Right atrium auricular region (tissue), 2 donors: ENCODE data around the gene CEP164. TPM values are rescaled to one million over a fixed set of nuclear protein-coding genes. Genes with fewer than 3 reads are reported as not detected.
"Not testable (repeated sequence)": the region's sequence is repeated elsewhere in the genome, so short reads cannot be mapped to it uniquely, and the experiment has no call there.

Experiments
- DNase-seq: peaks from one replicate; pipeline ENCODE4 v3.0.0-alpha.2; 2019; ENCODE audit warnings: low spot score
- H3K27ac ChIP-seq, 2 donors: fragments of 200-600 bp; sonication (generic); 1 replicate in 1 of 2; 2 replicates in 1 of 2; pipeline ENCODE4 v1.5.1; 2016 to 2019
- H3K27me3 ChIP-seq, 2 donors: fragments of 200-600 bp; sonication (generic); one replicate each; pipeline versions ENCODE4 v1.5.1 to v1.6.0; 2017 to 2019
- H3K36me3 ChIP-seq: fragments of 200-600 bp; sonication (generic); one replicate; pipeline ENCODE4 v1.5.1; 2016
- H3K4me1 ChIP-seq, 2 donors: fragments of 200-600 bp; sonication (generic); one replicate each; pipeline versions ENCODE4 v1.5.1 to v1.6.0; 2017 to 2019
- H3K4me3 ChIP-seq, 2 donors: fragments of 200-600 bp; sonication (generic); 1 replicate in 1 of 2; 2 replicates in 1 of 2; pipeline ENCODE4 v1.5.1; 2017 to 2019; ENCODE audit warnings: mild to moderate bottlenecking in 1 of 2, moderate library complexity in 1 of 2
- H3K9me3 ChIP-seq, 2 donors: fragments of 200-600 bp; sonication (generic); one replicate each; pipeline ENCODE4 v1.5.1; 2019
- total RNA-seq, 2 donors: library from RNA; depleted of rRNA; stranded (reverse); fragments of >200 nt; gene quantifications; one replicate each; pipeline ENCODE4 v1.1.0, GENCODE V29; 2016
- TF ChIP-seq, protein P1 (sequence below), 2 donors: fragments of 200-600 bp; sonication (generic); IDR thresholded peaks; one replicate each; pipeline ENCODE4 v1.5.1; 2019; ENCODE audit warnings: antibody characterized with exemption in 2 of 2

The CEP164 gene
- total RNA-seq, 2 donors from 2014 or later = 3.3 to 7.6 TPM

DNA sequence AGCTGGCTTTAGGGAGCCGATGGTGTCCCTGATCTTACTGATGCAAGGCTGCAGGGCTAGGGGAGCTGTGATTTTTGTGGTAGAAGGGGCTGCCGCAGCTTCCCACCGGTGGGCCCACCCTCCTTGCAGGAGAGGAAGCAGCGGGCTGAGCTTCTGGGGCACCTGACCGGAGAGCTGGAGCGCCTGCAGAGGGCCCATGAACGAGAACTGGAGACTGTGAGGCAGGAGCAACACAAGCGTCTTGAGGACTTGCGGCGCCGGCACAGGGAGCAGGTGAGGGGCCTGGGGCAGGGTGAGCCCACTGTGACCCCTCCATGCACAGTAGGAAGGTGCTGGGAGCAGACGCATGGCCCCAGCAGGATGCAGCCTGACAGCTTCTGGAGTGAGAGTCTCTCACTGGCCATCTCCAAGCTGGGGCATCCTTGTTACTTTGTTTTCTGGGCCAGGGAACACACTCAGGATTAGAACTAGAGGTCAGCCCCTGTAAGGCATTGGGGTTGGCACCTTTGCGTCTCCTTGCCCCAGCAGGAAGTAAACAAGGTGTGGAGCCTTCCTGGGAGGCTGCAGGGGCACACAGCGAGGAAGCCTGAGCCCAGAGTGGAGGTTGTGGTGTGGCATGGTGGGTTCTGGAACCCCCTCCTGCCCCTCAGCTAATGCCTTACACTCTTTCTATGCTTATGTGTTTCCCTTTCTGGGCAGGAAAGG is 66.7 kb downstream of the CEP164 start:
- Histone ChIP-seq H3K9me3 (peaks cover 0 to 7% of the 10 kb centered on the region in 2 donors), H3K4me3 (no peak overlapping the region), H3K36me3 (peaks cover 75% of the 10 kb centered on the region), H3K27ac (no peak overlapping the region), H3K27me3 (no peaks in the 10 kb centered on the region), H3K4me1 (no peaks in the 10 kb centered on the region)
- no peak for DNase-seq
- TF ChIP-seq, protein P1, sequence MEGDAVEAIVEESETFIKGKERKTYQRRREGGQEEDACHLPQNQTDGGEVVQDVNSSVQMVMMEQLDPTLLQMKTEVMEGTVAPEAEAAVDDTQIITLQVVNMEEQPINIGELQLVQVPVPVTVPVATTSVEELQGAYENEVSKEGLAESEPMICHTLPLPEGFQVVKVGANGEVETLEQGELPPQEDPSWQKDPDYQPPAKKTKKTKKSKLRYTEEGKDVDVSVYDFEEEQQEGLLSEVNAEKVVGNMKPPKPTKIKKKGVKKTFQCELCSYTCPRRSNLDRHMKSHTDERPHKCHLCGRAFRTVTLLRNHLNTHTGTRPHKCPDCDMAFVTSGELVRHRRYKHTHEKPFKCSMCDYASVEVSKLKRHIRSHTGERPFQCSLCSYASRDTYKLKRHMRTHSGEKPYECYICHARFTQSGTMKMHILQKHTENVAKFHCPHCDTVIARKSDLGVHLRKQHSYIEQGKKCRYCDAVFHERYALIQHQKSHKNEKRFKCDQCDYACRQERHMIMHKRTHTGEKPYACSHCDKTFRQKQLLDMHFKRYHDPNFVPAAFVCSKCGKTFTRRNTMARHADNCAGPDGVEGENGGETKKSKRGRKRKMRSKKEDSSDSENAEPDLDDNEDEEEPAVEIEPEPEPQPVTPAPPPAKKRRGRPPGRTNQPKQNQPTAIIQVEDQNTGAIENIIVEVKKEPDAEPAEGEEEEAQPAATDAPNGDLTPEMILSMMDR (IDR thresholded peaks at IDR 0.05) = no peak

DNA sequence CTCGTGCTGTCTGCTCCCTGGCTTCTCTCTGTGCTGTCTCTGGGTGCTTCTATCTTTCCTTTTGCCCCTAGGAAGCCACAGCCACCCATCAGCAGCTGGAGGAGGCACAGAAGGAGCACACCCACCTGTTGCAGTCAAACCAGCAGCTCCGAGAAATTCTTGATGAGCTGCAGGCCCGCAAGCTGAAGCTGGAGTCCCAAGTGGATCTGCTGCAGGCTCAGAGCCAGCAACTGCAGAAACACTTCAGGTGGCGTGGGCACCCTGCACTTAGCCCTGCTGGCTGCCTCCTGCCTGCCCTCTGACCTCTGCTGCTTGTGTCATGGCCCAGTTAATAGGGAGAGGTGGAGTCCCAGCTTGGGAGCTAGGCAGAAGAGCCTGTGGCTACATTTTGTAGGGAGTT is 67.8 kb downstream of the CEP164 start:
- Histone ChIP-seq H3K27me3 (no peaks in the 10 kb centered on the region), H3K9me3 (peaks cover 0 to 7% of the 10 kb centered on the region in 2 donors), H3K4me3 (no peak overlapping the region), H3K4me1 (no peaks in the 10 kb centered on the region), H3K36me3 (peaks cover 72% of the 10 kb centered on the region), H3K27ac (no peak overlapping the region)
- TF ChIP-seq, protein P1 (IDR thresholded peaks at IDR 0.05) = no peak
- DNase-seq = no peak

DNA sequence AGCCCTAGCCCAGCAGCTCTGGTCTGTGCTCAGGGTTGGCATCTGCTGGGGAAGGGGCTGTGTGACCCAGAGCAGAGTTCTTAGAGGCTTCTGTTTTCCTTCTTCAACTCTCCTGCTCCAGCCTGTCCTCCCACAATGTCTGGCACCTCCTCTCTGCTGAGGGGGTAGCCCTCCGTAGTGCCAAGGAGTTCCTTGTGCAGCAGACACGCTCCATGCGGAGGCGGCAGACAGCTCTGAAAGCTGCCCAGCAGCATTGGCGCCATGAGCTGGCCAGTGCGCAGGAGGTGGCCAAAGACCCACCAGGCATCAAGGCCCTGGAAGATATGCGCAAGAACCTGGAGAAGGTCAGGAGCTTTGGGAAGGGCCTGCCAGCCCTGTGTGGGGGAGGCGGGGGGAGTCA is 69.3 kb downstream of the CEP164 start:
- Histone ChIP-seq H3K4me1 (no peaks in the 10 kb centered on the region), H3K4me3 (no peak overlapping the region), H3K27ac (no peak overlapping the region), H3K36me3 (peaks cover 59% of the 10 kb centered on the region), H3K27me3 (no peaks in the 10 kb centered on the region), H3K9me3 (peaks cover 0 to 7% of the 10 kb centered on the region in 2 donors)
- DNase-seq = no peak
- TF ChIP-seq, protein P1 (IDR thresholded peaks at IDR 0.05) = no peak

DNA sequence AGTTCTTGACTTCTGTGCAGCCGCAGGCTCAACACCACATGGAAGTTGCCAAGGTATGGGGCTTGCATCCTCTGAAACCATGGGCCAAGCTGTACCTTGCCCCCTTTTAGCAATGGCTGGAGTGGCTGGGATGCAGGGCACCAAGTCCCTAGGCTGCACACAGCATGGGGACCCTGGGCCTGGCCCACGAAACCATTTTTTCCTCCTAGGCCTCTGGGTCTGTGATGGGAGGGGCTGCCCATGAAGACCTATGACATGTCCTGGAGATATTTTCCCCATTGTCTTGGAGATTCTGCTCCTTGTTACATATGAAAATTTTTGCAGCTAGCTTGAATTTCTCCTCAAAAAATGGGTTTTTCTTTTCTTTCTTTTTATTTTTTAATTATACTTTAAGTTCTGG is 71.0 kb downstream of the CEP164 start:
- H3K27ac ChIP-seq, H3K4me1 ChIP-seq, DNase-seq, H3K9me3 ChIP-seq, H3K27me3 ChIP-seq, H3K4me3 ChIP-seq: not testable (repeated sequence)
- H3K36me3 ChIP-seq = peaks cover 44% of the 10 kb centered on the region

DNA sequence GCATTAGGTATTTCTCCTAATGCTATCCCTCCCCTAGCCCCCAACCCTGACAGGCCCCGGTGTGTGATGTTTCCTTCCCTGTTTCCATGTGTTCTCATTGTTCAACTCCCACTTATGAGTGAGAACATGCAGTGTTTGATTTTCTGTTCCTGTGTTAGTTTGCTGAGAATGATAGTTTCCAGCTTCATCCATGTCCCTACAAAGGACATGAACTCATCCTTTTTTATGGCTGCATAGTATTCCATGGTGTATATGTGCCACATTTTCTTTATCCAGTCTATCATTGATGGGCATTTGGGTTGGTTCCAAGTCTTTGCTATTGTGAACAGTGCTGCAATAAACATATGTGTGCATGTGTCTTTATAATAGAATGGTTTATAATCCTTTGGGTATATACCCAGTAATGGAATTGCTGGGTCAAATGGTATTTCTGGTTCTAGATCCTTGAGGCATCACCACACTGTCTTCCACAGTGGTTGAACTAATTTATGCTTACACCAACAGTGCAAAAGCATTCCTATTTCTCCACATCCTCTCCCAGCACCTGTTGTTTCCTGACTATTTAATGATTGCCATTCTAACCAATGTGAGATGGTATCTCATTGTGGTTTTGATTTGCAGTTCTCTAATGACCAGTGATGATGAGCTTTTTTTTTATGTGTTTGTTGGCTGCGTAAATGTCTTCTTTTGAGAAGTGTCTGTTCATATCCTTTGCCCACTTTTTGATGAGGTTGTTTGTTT is 71.6 kb downstream of the CEP164 start:
- H3K4me3 ChIP-seq, H3K9me3 ChIP-seq, DNase-seq, H3K27ac ChIP-seq, H3K27me3 ChIP-seq, H3K4me1 ChIP-seq: not testable (repeated sequence)
- peaks cover 40% of the 10 kb centered on the region for H3K36me3 ChIP-seq

DNA sequence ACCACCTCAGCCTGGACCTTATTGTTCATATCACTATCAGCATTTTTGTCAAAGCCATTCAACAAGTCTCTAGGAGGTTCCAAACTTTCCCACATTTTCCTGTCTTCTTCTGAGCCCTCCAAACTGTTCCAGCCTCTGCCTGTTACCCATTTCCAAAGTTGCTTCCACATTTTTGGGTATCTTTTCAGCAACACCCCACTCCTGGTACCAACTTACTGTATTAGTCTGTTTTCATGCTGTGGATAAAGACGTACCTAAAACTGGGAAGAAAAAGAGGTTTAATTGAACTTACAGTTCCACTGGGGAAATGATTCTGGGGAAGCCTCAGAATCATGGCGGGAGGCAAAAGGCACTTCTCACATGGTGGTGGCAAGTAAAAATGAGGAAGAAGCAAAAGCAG is 78.2 kb downstream of the CEP164 start:
- H3K27me3 ChIP-seq, H3K4me1 ChIP-seq, DNase-seq, H3K27ac ChIP-seq, H3K4me3 ChIP-seq: not testable (repeated sequence)
- H3K9me3 ChIP-seq = peaks cover 0 to 11% of the 10 kb centered on the region in 2 donors
- peaks cover 28% of the 10 kb centered on the region for H3K36me3 ChIP-seq

DNA sequence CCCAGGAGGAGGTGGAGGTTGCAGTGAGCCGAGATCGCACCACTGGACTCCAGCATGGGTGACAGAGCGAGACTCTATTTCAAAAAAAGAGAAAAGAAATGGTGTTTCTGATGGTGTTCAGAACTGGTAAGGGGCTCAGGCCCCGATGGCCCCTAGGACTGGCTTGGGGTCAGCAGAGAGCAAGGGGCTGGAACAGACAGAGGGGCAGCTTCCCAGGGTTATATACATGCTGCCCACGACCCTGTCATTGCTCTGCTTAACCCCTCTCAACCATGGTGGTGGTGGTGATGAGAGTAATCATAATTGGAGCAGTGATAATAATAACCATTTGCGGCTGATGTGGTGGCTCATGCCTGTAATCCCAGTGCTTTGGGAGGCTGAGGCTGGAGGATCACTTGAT is 79.4 kb downstream of the CEP164 start:
- Histone ChIP-seq H3K4me3 (no peak overlapping the region), H3K36me3 (peaks cover 28% of the 10 kb centered on the region), H3K4me1 (no peaks in the 10 kb centered on the region), H3K9me3 (peaks cover 0 to 11% of the 10 kb centered on the region in 2 donors), H3K27me3 (no peaks in the 10 kb centered on the region), H3K27ac (no peak overlapping the region)
- DNase-seq = no peak
- TF ChIP-seq, protein P1 (IDR thresholded peaks at IDR 0.05) = no peak
